ENCODE results near the gene TICAM1.
"Not testable (repeated sequence)": the region's sequence is repeated elsewhere in the genome, so short reads cannot be mapped to it uniquely, and the experiment has no call there.

TICAM1 gene

GRCh38 chr19:4844348-4845179, 13.1 kb upstream of the TICAM1 start:
- no peak for DNase-seq

GRCh38 chr19:4843647-4843965, 12.1 kb upstream of the TICAM1 start:
- DNase-seq, result no peak

- DNase-seq, result no peak
Observed at GRCh38 chr19:4839192-4839591, 7.7 kb upstream of the TICAM1 start.

GRCh38 chr19:4832776-4833175, 1.3 kb upstream of the TICAM1 start:
- DNase-seq, result no peak

- DNase-seq, result not testable (repeated sequence)
Observed at GRCh38 chr19:4831979-4832340, 448 bp upstream of the TICAM1 start.

GRCh38 chr19:4830768-4831265, 695 bp downstream of the TICAM1 start:
- DNase-seq, result no peak

- DNase-seq, result no peak
Observed at GRCh38 chr19:4830332-4830731, 1.2 kb downstream of the TICAM1 start.

- no peak for DNase-seq
Observed at GRCh38 chr19:4829001-4829712, 2.4 kb downstream of the TICAM1 start.

GRCh38 chr19:4823577-4823976, 7.9 kb downstream of the TICAM1 start:
- DNase-seq, result no peak

GRCh38 chr19:4822354-4822753, 9.2 kb downstream of the TICAM1 start:
- not testable (repeated sequence) for DNase-seq

- DNase-seq, result no peak
Observed at GRCh38 chr19:4821265-4821664, 10.2 kb downstream of the TICAM1 start.

GRCh38 chr19:4817467-4818277, 13.8 kb downstream of the TICAM1 start:
- no peak for DNase-seq

GRCh38 chr19:4816950-4817278, 14.6 kb downstream of the TICAM1 start:
- no peak for DNase-seq

- DNase-seq, result no peak
Observed at GRCh38 chr19:4816202-4816949, 15.1 kb downstream of the TICAM1 start.

GRCh38 chr19:4815426-4816201, 15.9 kb downstream of the TICAM1 start:
- peak; percentile 71 for DNase-seq

- no peak for DNase-seq
Observed at GRCh38 chr19:4814625-4815425, 16.7 kb downstream of the TICAM1 start.

GRCh38 chr19:4811328-4812131, 20.0 kb downstream of the TICAM1 start:
- DNase-seq, result peak; percentile 91

- no peak for DNase-seq
Observed at GRCh38 chr19:4807188-4807587, 24.3 kb downstream of the TICAM1 start.

- no peak for DNase-seq
Observed at GRCh38 chr19:4806384-4806783, 25.1 kb downstream of the TICAM1 start.

GRCh38 chr19:4805140-4805539, 26.4 kb downstream of the TICAM1 start:
- DNase-seq, result not testable (repeated sequence)

All from activated T-cell treated with anti-CD3 and anti-CD28 coated beads, Interleukin-2, amount 50 U/mL, for 1 hour (primary cell).